Measurements from ENCODE around the gene CCN5.

GRCh38 chr20:44748005-44748370 is 32.8 kb downstream of the CCN5 start:
- TF ChIP-seq CTCF (conservative IDR thresholded peaks at IDR 0.05) (no peak), EZH2 (IDR thresholded peaks at IDR 0.05; ENCODE audit: low read depth) (no peak)

All from PC-9 (cell line).